ENCODE results near the gene CXCL10. TPM values are rescaled to one million over a fixed set of nuclear protein-coding genes. Genes with fewer than 3 reads are reported as not detected.

CXCL10 gene
- total RNA-seq, 4 donors from 2014 or later = 1.8 TPM; not detected in 3

DNA sequence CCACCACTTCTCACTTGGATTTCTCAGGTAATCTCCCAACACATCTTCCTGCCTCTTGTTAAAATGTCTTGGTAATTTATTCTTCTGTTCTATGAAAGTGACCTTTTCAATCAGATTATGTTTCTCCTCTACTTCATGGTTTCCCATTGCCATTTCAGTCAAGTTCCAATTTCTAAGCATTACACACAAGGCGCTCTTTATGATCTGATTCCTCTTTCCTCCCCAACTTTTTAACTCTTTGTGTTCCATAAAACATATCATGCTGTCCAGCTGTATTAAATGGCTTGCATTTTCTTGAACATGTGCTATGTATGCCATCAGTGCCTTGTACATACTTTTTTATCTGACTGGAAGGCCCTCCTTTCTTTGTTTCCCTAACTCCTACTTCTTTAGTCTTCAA is 38.1 kb upstream of the CXCL10 start:
- Histone ChIP-seq H3K4me3 (no peak overlapping the region), H3K27ac (no peak overlapping the region), H3K4me1 (peaks cover 0 to 7% (median 0%) of the 10 kb centered on the region in 4 donors), H3K27me3 (no peaks in the 10 kb centered on the region), H3K9me3 (no peaks in the 10 kb centered on the region), H3K36me3 (no peaks in the 10 kb centered on the region)
- no peak for DNase-seq
- TF ChIP-seq POLR2A (IDR thresholded peaks at IDR 0.05) = no peak

DNA sequence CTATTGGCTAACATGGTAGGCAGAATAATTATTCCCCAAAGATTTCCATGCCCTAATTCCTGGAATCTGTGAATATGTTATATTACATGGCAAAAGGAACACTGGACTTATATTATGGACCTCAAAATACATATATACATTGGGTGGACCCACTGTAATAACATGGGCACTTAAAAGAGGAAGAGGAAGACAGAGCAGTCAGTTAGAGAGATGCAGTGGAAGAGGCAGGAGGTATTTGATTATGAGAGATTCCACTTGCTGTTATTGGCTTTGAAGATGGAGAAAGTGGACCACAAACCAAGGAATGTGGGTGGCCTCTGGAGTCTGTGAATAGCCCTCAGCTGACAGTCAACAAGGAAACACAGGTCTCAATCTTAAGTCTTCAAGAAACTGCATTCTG is 37.2 kb upstream of the CXCL10 start:
- H3K27me3 ChIP-seq = no peaks in the 10 kb centered on the region
- peaks cover 0 to 7% (median 0%) of the 10 kb centered on the region in 4 donors for H3K4me1 ChIP-seq
- DNase-seq = no peak
- no peak for TF ChIP-seq POLR2A (IDR thresholded peaks at IDR 0.05)
- TF ChIP-seq, protein P1, sequence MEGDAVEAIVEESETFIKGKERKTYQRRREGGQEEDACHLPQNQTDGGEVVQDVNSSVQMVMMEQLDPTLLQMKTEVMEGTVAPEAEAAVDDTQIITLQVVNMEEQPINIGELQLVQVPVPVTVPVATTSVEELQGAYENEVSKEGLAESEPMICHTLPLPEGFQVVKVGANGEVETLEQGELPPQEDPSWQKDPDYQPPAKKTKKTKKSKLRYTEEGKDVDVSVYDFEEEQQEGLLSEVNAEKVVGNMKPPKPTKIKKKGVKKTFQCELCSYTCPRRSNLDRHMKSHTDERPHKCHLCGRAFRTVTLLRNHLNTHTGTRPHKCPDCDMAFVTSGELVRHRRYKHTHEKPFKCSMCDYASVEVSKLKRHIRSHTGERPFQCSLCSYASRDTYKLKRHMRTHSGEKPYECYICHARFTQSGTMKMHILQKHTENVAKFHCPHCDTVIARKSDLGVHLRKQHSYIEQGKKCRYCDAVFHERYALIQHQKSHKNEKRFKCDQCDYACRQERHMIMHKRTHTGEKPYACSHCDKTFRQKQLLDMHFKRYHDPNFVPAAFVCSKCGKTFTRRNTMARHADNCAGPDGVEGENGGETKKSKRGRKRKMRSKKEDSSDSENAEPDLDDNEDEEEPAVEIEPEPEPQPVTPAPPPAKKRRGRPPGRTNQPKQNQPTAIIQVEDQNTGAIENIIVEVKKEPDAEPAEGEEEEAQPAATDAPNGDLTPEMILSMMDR (IDR thresholded peaks at IDR 0.05) = no peak
- H3K9me3 ChIP-seq = no peaks in the 10 kb centered on the region
- no peak overlapping the region for H3K27ac ChIP-seq
- H3K4me3 ChIP-seq = no peak overlapping the region
- H3K36me3 ChIP-seq = no peaks in the 10 kb centered on the region

DNA sequence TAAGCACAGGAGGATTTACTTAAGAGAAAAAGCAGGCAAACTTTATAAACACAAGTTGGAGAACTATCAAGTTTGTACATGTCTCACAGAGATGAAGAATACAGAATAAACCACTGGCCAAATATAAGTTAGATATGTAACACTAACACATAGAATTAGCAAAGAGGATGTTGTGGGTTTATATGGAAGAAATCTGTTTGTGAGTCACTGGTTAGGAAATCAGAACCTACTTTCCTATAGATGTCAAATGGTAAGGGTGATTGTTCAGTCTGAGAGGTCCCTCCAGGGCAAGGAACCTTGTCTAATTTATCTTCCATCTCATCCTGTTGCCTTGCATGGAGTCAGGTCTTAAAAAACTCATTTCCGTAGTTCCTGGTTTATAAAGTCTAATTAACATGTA is 36.5 kb upstream of the CXCL10 start:
- no peaks in the 10 kb centered on the region for H3K9me3 ChIP-seq
- H3K4me3 ChIP-seq = no peak overlapping the region
- TF ChIP-seq, protein P1 (IDR thresholded peaks at IDR 0.05) = no peak
- TF ChIP-seq POLR2A (IDR thresholded peaks at IDR 0.05) = no peak
- no peak for DNase-seq
- H3K4me1 ChIP-seq = peaks cover 0 to 7% (median 0%) of the 10 kb centered on the region in 4 donors
- no peaks in the 10 kb centered on the region for H3K27me3 ChIP-seq
- no peak overlapping the region for H3K27ac ChIP-seq
- no peaks in the 10 kb centered on the region for H3K36me3 ChIP-seq

DNA sequence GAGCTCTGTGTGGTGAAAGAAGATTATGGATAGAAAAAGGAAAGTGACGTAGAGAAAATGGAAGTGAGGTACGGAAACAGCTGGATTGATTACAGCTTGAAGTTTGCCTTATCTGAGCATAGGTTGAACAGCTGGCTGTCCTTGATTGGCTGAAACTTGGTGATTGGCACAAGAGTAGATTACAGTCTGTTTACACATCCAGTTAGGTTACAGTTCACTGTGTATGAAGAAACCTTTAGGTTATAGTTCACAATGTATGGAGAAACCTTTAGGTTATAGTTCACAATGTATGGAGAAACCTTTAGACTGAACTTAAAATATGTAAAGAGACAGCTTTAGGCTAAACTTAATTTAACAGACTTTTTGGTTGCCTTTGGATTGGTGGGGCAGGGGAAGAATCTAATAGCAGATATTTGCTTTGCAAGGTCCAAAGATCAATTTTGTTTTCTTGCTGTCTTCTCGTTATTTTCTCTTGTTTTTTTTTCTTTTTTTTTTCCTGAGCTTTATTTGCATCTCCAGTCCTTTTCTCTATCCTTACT is 35.7 kb upstream of the CXCL10 start:
- peak in 1 of 3 donors; percentile 60 for DNase-seq
- TF ChIP-seq POLR2A (IDR thresholded peaks at IDR 0.05) = no peak
- TF ChIP-seq, protein P1 (IDR thresholded peaks at IDR 0.05) = no peak
- H3K27ac ChIP-seq = no peak overlapping the region
- no peaks in the 10 kb centered on the region for H3K9me3 ChIP-seq
- H3K4me1 ChIP-seq = peaks cover 0 to 7% (median 0%) of the 10 kb centered on the region in 4 donors
- H3K36me3 ChIP-seq = no peaks in the 10 kb centered on the region
- H3K27me3 ChIP-seq = no peaks in the 10 kb centered on the region
- H3K4me3 ChIP-seq = no peak overlapping the region

DNA sequence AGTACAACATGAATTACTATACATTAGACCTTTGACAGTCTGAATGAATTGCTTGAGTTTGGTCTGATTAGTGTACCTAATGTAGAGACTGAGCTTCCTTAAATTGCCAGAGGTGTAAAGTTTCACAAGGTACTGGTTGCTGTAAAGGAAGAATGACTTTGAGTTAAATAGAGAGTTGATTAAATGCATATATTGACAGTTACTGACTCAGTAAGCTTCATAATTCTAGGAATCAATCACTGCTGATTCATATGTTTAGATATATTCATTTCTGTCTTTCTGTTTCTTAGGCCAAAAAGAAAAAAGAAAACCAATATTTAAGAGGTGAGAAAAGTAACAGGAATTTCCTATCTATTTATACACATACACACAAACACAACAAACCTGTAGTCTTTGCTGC is 35.0 kb upstream of the CXCL10 start:
- Histone ChIP-seq H3K9me3 (no peaks in the 10 kb centered on the region), H3K4me1 (peaks cover 0 to 7% (median 0%) of the 10 kb centered on the region in 4 donors), H3K4me3 (no peak overlapping the region), H3K27ac (no peak overlapping the region), H3K27me3 (no peaks in the 10 kb centered on the region), H3K36me3 (no peaks in the 10 kb centered on the region)
- DNase-seq = no peak
- TF ChIP-seq POLR2A (IDR thresholded peaks at IDR 0.05) = no peak
- TF ChIP-seq, protein P1 (IDR thresholded peaks at IDR 0.05) = no peak

DNA sequence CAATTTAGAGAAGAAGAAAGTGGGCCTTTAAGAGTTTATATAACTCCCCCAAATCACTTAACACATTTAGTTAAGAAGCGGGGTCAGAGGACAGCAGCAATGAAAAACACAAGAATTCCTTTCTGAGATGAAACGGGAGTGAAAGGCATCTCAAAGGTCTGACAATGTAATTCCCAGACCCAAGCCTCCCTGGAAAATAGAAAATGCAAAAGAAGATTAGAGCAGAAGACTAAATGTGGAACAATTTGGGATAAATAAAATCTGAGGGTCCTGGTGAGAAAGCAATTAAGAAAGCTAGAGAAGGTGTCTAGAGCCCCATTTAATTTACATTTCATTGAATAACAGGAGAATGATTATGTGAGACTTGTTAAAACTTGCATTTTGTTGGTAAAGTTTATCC is 32.1 kb upstream of the CXCL10 start:
- TF ChIP-seq, protein P1 (IDR thresholded peaks at IDR 0.05) = no peak
- no peak for TF ChIP-seq POLR2A (IDR thresholded peaks at IDR 0.05)
- Histone ChIP-seq H3K27ac (no peak overlapping the region), H3K4me3 (no peak overlapping the region), H3K9me3 (no peaks in the 10 kb centered on the region), H3K36me3 (no peaks in the 10 kb centered on the region), H3K27me3 (no peaks in the 10 kb centered on the region), H3K4me1 (peaks cover 0 to 7% (median 0%) of the 10 kb centered on the region in 4 donors)
- no peak for DNase-seq

All from Peyer's patch (tissue), 4 donors.